HepG2 (cell line): Measurements from ENCODE around the gene LARP1. TPM values are rescaled to one million over a fixed set of nuclear protein-coding genes. Genes with fewer than 3 reads are reported as not detected.

Experiments
- AHDC1 ChIP-seq: sonication (generic); formaldehyde crosslinking; IDR thresholded peaks from 2 replicates; pipeline ENCODE4 v1.5.1; 2020; ENCODE audit warnings: mild to moderate bottlenecking, missing genetic modification reagents, borderline replicate concordance
- CENPBD1 ChIP-seq: sonication (generic); formaldehyde crosslinking; IDR thresholded peaks from 2 replicates; pipeline ENCODE4 v1.8.0; 2022; ENCODE audit warnings: missing genetic modification reagents, low read depth, mild to moderate bottlenecking, borderline replicate concordance
- CREB1 ChIP-seq, 2 experiments: fragments of 450-650 bp in 1 of 2; IDR thresholded peaks; 2 replicates each; pipeline ENCODE4 v1.6.1; 2016 to 2017; ENCODE audit warnings: control low read depth in 1 of 2, mild to moderate bottlenecking in 1 of 2, missing compliant biosample characterization in 1 of 2, missing genetic modification characterization in 1 of 2
- FOXC1 ChIP-seq: sonication (generic); formaldehyde crosslinking; IDR thresholded peaks from 2 replicates; pipeline ENCODE4 v1.8.0; 2022; ENCODE audit warnings: mild to moderate bottlenecking, missing genetic modification reagents, borderline replicate concordance
- HOXA5 ChIP-seq: sonication (generic); formaldehyde crosslinking; IDR thresholded peaks from 2 replicates; pipeline ENCODE4 v1.4.0; 2020; ENCODE audit warnings: missing genetic modification reagents
- IKZF5 ChIP-seq: IDR thresholded peaks from 2 replicates; pipeline ENCODE4 v1.6.1; 2018; ENCODE audit warnings: missing genetic modification reagents, mild to moderate bottlenecking, missing compliant biosample characterization
- JDP2 ChIP-seq: sonication (generic); formaldehyde crosslinking; IDR thresholded peaks from 2 replicates; pipeline ENCODE4 v1.8.1; 2022; ENCODE audit warnings: missing genetic modification reagents, borderline replicate concordance
- NRL ChIP-seq: sonication (generic); formaldehyde crosslinking; IDR thresholded peaks from 2 replicates; pipeline ENCODE4 v1.5.0; 2020; ENCODE audit warnings: missing genetic modification reagents, mild to moderate bottlenecking, moderate library complexity, borderline replicate concordance
- POGZ ChIP-seq: sonication (generic); formaldehyde crosslinking; IDR thresholded peaks from 2 replicates; pipeline ENCODE4 v1.4.0; 2020; ENCODE audit warnings: mild to moderate bottlenecking, missing genetic modification reagents
- SMARCC2 ChIP-seq: fragments of 450-650 bp; IDR thresholded peaks from 2 replicates; pipeline ENCODE4 v1.6.1; 2017; ENCODE audit warnings: antibody characterized with exemption, mild to moderate bottlenecking
- SRY ChIP-seq: sonication (generic); formaldehyde crosslinking; IDR thresholded peaks from 2 replicates; pipeline ENCODE4 v1.8.0; 2022; ENCODE audit warnings: mild to moderate bottlenecking, missing genetic modification reagents
- ZBTB7B ChIP-seq: sonication (generic); formaldehyde crosslinking; IDR thresholded peaks from 2 replicates; pipeline ENCODE4 v1.4.0; 2020; ENCODE audit warnings: missing genetic modification reagents
- ZFP36L2 ChIP-seq: sonication (generic); formaldehyde crosslinking; IDR thresholded peaks from 2 replicates; pipeline ENCODE4 v1.4.0; 2020; ENCODE audit warnings: missing genetic modification reagents
- ZGPAT ChIP-seq: IDR thresholded peaks from 2 replicates; pipeline ENCODE4 v1.6.1; 2016; ENCODE audit warnings: mild to moderate bottlenecking
- ZKSCAN5 ChIP-seq: sonication (generic); formaldehyde crosslinking; IDR thresholded peaks from 2 replicates; pipeline ENCODE4 v1.5.1; 2020; ENCODE audit warnings: mild to moderate bottlenecking, missing genetic modification reagents
- ZMYM3 ChIP-seq: sonication (generic); formaldehyde crosslinking; IDR thresholded peaks from 2 replicates; pipeline ENCODE4 v1.5.1; 2020; ENCODE audit warnings: mild to moderate bottlenecking, missing genetic modification reagents
- ZNF24 ChIP-seq: fragments of 450-650 bp; IDR thresholded peaks from 2 replicates; pipeline ENCODE4 v1.6.1; 2017; ENCODE audit warnings: antibody characterized with exemption, mild to moderate bottlenecking
- ZNF343 ChIP-seq: sonication (generic); formaldehyde crosslinking; IDR thresholded peaks from 2 replicates; pipeline ENCODE4 v1.4.0; 2020; ENCODE audit warnings: mild to moderate bottlenecking, missing genetic modification reagents
- ZNF484 ChIP-seq: sonication (generic); formaldehyde crosslinking; IDR thresholded peaks from 2 replicates; pipeline ENCODE4 v1.5.1; 2020; ENCODE audit warnings: mild to moderate bottlenecking, low read depth, missing genetic modification reagents, borderline replicate concordance
- ZNF775 ChIP-seq: sonication (generic); formaldehyde crosslinking; IDR thresholded peaks from 2 replicates; pipeline ENCODE4 v1.4.0; 2020; ENCODE audit warnings: missing genetic modification reagents, mild to moderate bottlenecking, moderate library complexity, borderline replicate concordance
- ZNF879 ChIP-seq: sonication (generic); formaldehyde crosslinking; IDR thresholded peaks from 2 replicates; pipeline ENCODE4 v1.8.1; 2023; ENCODE audit warnings: missing genetic modification reagents
- polyA plus RNA-seq, 8 experiments: library from polyadenylated mRNA; depleted of rRNA in 3 of 8; stranded (reverse) in 7 of 8; unstranded in 1 of 8; fragments of >200 nt; fragmentation: Illumina TruSeq in 4 of 8; extraction: Trizol in 4 of 8; gene quantifications; 2 replicates each; pipeline versions ENCODE4 v1.2.1 to v1.2.3, GENCODE V29; 2011 to 2016; ENCODE audit warnings: low read depth in 4 of 8, missing spikeins in 1 of 8, mixed read lengths in 1 of 8; ENCODE audit not compliant: insufficient read depth in 1 of 8
- total RNA-seq, 5 experiments: library from RNA; depleted of rRNA; stranded (reverse); fragments of >200 nt; fragmentation: Illumina TruSeq; extraction: Trizol; gene quantifications; 2 replicates each; pipeline ENCODE4 v1.2.3, GENCODE V29; 2016; ENCODE audit warnings: low read depth in 1 of 5

LARP1 gene
- total and polyA plus RNA-seq, 2 of the 13 experiments (the other 11 are each of a cell fraction or from before 2014, with no cell fraction given): 45.2 to 61.4 TPM

GRCh38 chr5:154858297-154858971 is 103.3 kb downstream of the LARP1 start, which contains the start of gene CNOT8 (continued):
- TF ChIP-seq CENPBD1 (CRISPR knock-in tag): 0 out of 2 replicates have a peak, but pooled peaks have one; percentile 50
- TF ChIP-seq ZNF775: no peak
- TF ChIP-seq ZNF484 (CRISPR knock-in tag): no peak
- TF ChIP-seq IKZF5 (CRISPR knock-in tag): peak; percentile 63
- no peak; the same call in 1 of the 2 replicates for TF ChIP-seq SRY (CRISPR knock-in tag)
- TF ChIP-seq ZFP36L2: no peak
- TF ChIP-seq ZGPAT (CRISPR knock-in tag): peak; percentile 71; the same call in 1 of the 2 replicates
- TF ChIP-seq CREB1 (IDR thresholded peaks at IDR 0.05): peak; percentile 62; the same call in 1 of the 2 replicates
- no peak; the same call in none of the 2 replicates for TF ChIP-seq CREB1 (CRISPR knock-in tag; IDR thresholded peaks at IDR 0.05)
- TF ChIP-seq POGZ: peak; percentile 88
- peak; percentile 84; the same call in 1 of the 2 replicates for TF ChIP-seq ZNF879 (CRISPR knock-in tag)
- no peak for TF ChIP-seq ZBTB7B
- TF ChIP-seq NRL (CRISPR knock-in tag): peak; percentile 72; the same call in 1 of the 2 replicates
- no peak for TF ChIP-seq ZNF24
- TF ChIP-seq ZMYM3 (CRISPR knock-in tag): no peak; the same call in 1 of the 2 replicates
- no peak for TF ChIP-seq SMARCC2
- no peak for TF ChIP-seq ZKSCAN5 (CRISPR knock-in tag)
- no peak for TF ChIP-seq FOXC1
- no peak; the same call in 1 of the 2 replicates for TF ChIP-seq ZNF343 (CRISPR knock-in tag)
- no peak; the same call in 1 of the 2 replicates for TF ChIP-seq AHDC1 (CRISPR knock-in tag)
- TF ChIP-seq HOXA5 (CRISPR knock-in tag): peak; percentile 83
- no peak for TF ChIP-seq JDP2 (CRISPR knock-in tag)
